ENCODE results near the gene CEP85. TPM values are rescaled to one million over a fixed set of nuclear protein-coding genes. Genes with fewer than 3 reads are reported as not detected.

CEP85 gene
- total and polyA plus RNA-seq, 9 of the 15 experiments (the other 6 are each of a cell fraction or from before 2014, with no cell fraction given) = 42.1 to 140 (median 92.6) TPM

DNA sequence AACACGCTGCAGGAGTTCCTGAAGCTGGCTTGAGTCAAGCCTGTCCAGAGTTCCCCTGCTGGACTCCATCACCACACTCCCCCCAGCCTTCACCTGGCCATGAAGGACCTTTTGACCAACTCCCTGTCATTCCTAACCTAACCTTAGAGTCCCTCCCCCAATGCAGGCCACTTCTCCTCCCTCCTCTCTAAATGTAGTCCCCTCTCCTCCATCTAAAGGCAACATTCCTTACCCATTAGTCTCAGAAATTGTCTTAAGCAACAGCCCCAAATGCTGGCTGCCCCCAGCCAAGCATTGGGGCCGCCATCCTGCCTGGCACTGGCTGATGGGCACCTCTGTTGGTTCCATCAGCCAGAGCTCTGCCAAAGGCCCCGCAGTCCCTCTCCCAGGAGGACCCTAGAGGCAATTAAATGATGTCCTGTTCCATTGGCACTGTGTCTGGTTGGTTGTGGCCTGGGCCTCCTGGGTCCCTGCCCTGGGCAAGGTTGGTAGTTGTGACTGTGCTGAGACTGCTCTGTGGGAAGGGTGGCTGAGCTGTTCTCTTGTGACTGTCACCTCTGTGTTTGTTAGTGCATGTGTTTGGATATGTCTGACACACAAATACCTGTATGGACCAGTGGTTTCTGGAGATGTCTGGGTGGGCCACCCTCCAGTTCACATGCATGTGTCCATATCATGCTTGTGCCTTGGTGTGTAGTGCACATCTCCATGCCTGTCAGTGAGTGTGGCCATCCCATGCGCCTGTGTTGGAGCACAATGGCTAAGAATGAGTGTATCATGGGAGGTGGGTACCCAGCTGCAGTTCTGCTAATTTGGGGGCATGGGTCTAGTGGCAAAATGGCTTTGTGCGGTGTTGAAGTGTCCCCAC, 47.3 kb downstream of the CEP85 start:
- BruUV-seq (replicated peaks) = TSS peak; percentile 76
- 98% methylated on average over 5 of the region's 5 CpGs for WGBS (ENCODE audit: insufficient coverage, low coverage, missing lambda C conversion rate)
- no peaks in the 10 kb centered on the region for H3K27me3 ChIP-seq (ENCODE audit: control insufficient read depth in 2 of 2, insufficient read depth in 2 of 2, low read length in 2 of 2)
- 0 out of 2 replicates have a peak, but pooled peaks cover 4% of the 10 kb centered on the region for H4K20me1 ChIP-seq (replicated peaks; ENCODE audit: control insufficient read depth, insufficient read depth, low read length)
- peaks cover 85% of the 10 kb centered on the region in 2 experiments for H3K4me1 ChIP-seq (replicated peaks in 1 of 2; ENCODE audit: control insufficient read depth in 2 of 2, insufficient read depth in 2 of 2, low read length in 2 of 2)
- intact Hi-C loops (cut with micrococcal nuclease) (no loop called here), in situ Hi-C loops (cut with MboI) (no loop called here)
- no peak overlapping the region for H2AFZ ChIP-seq (ENCODE audit: low read depth, low read length)
- ChIA-PET CTCF (ENCODE audit: low intra/inter-chr PET ratio) (no interaction called here), POLR2A (interaction anchor here (0.6 to 1.6 kb wide), 7 partner anchors 10 to 411 kb away, joined by 3 to 6 read pairs (median 3); no protein-coding TSS in a partner anchor)
- H3K9me3 ChIP-seq (replicated peaks; ENCODE audit: control insufficient read depth, insufficient read depth, low read depth, low read length) = no peaks in the 10 kb centered on the region
- peak in 1 of 4 experiments; percentile 14 for DNase-seq (ENCODE audit: extremely low read depth in 1 of 4, low spot score in 3 of 4)
- H3K4me2 ChIP-seq (ENCODE audit: insufficient read depth, low read length) = peak overlapping the region; percentile 85
- no peak for FAIRE-seq
- H3K9ac ChIP-seq (ENCODE audit: insufficient read depth in 1 of 2, low read depth in 2 of 2, low read length in 2 of 2) = peak overlapping the region in 1 of 2 experiments; percentile 74; a peak in 2 of 4 replicates
- no peak overlapping the region; the same call in 2 of the 3 replicates for H3K27ac ChIP-seq (ENCODE audit: extremely low read depth, low read depth, low read length)
- H3K9me1 ChIP-seq (ENCODE audit: control insufficient read depth, insufficient read depth, low read length) = peaks cover 5% of the 10 kb centered on the region
- no peak for ATAC-seq
- H3K36me3 ChIP-seq (ENCODE audit: control insufficient read depth, insufficient read depth, low read length) = peaks cover 66% of the 10 kb centered on the region
- peaks cover 24% of the 10 kb centered on the region; the same call in 2 of the 3 replicates for H3K79me2 ChIP-seq (ENCODE audit: control insufficient read depth, insufficient read depth, low read length)
- no peak overlapping the region for H3K4me3 ChIP-seq
- TF ChIP-seq POLR2G (IDR thresholded peaks at IDR 0.05; ENCODE audit: low read depth, low read length) (peak; percentile 38; the same call in 1 of the 2 replicates), NR3C1 (CRISPR knock-in tag; IDR thresholded peaks at IDR 0.05) (no peak), POLR3A (IDR thresholded peaks at IDR 0.05; ENCODE audit: borderline replicate concordance, extremely low read depth, insufficient read depth, insufficient read length) (no peak), POLR2AphosphoS5 (IDR thresholded peaks at IDR 0.05; ENCODE audit: control insufficient read depth, insufficient read depth, low read depth, low read length) (0 out of 2 replicates have a peak, but pooled peaks have one; percentile 15), CBFB (CRISPR knock-in tag; IDR thresholded peaks at IDR 0.05) (0 out of 2 replicates have a peak, but pooled peaks have one; percentile 61), RB1 (IDR thresholded peaks at IDR 0.05; ENCODE audit: low read depth) (0 out of 2 replicates have a peak, but pooled peaks have one; percentile 9), RBFOX2 (IDR thresholded peaks at IDR 0.05; ENCODE audit: low read depth, low read length) (no peak), BRCA1 (IDR thresholded peaks at IDR 0.05) (no peak), BRCA1 (CRISPR knock-in tag; IDR thresholded peaks at IDR 0.05) (0 out of 2 replicates have a peak, but pooled peaks have one; percentile 84), RBM15 (IDR thresholded peaks at IDR 0.05; ENCODE audit: insufficient read depth, low read length) (no peak), FOXA3 (CRISPR knock-in tag; conservative IDR thresholded peaks at IDR 0.05 in 1 of 2, IDR thresholded peaks at IDR 0.05 in 1 of 2) (peak in 1 of 2 experiments; percentile 64; a peak in 1 of 4 replicates), POLR2AphosphoS2 (IDR thresholded peaks at IDR 0.05; ENCODE audit: low read length) (peak; percentile 55), MCM5 (IDR thresholded peaks at IDR 0.05; ENCODE audit: low read depth) (no peak), KLF6 (CRISPR knock-in tag; IDR thresholded peaks at IDR 0.05; ENCODE audit: borderline replicate concordance) (no peak), CREB1 (IDR thresholded peaks at IDR 0.05) (no peak), CREB1 (CRISPR knock-in tag; IDR thresholded peaks at IDR 0.05) (no peak), ZNF12 (CRISPR knock-in tag; IDR thresholded peaks at IDR 0.05) (no peak), FOXM1 (IDR thresholded peaks at IDR 0.05; ENCODE audit: low read depth) (no peak), FOXM1 (CRISPR knock-in tag; IDR thresholded peaks at IDR 0.05; ENCODE audit: low read depth) (0 out of 2 replicates have a peak, but pooled peaks have one; percentile 80), TEAD4 (IDR thresholded peaks at IDR 0.05; ENCODE audit: low read length) (no peak), TEAD4 (CRISPR knock-in tag; IDR thresholded peaks at IDR 0.05; ENCODE audit: borderline replicate concordance) (0 out of 2 replicates have a peak, but pooled peaks have one; percentile 49)

Data from K562 (cell line).